ENCODE results near the gene AOPEP. TPM values are rescaled to one million over a fixed set of nuclear protein-coding genes. Genes with fewer than 3 reads are reported as not detected.

AOPEP gene
- total and polyA plus RNA-seq, 2 of the 13 experiments (the other 11 are each of a cell fraction or from before 2014, with no cell fraction given), result 22.2 to 41.6 TPM

DNA sequence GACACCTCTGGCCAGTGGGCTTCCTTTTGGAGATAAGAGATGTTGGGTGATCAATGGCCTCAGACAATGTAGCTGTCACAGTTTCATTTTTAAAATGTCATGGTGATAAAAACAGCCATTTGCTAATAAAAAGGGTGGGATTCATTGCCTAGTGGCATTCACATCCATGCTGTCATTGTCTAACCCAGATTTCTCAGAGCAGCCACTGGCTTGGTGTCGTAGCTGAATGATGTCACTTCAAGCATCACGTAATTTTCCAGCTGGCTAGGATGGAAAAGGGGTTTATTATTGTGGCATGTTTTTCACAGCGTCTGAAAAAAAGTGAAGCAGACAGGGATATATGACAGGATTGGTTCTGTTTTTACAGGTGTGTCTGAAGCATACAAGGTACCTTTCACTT, 184.7 kb downstream of the AOPEP start:
- no TSS peak for BruUV-seq (replicated peaks)
- Histone ChIP-seq H3K9ac (ENCODE audit: insufficient read depth, low read depth, low read length) (no peak overlapping the region), H3K4me3 (replicated peaks in 1 of 3; ENCODE audit: insufficient read depth in 1 of 3, low read depth in 2 of 3, low read length in 3 of 3) (no peak overlapping the region), H3K9me3 (ENCODE audit: low read length) (no peaks in the 10 kb centered on the region), H4K20me1 (ENCODE audit: insufficient read depth, low read length) (no peaks in the 10 kb centered on the region), H3K27ac (ENCODE audit: extremely low read length, insufficient read depth, low read length) (no peak overlapping the region), H3K79me2 (ENCODE audit: insufficient read depth, low read length) (no peaks in the 10 kb centered on the region), H3K4me1 (ENCODE audit: insufficient read depth, low read length) (peaks cover 74% of the 10 kb centered on the region), H3K36me3 (replicated peaks in 1 of 2; ENCODE audit: control insufficient read depth in 1 of 2, insufficient read depth in 2 of 2, low read length in 2 of 2) (no peaks in the 10 kb centered on the region), H3K4me2 (ENCODE audit: low read depth, low read length) (no peak overlapping the region), H2AFZ (ENCODE audit: low read length) (no peak overlapping the region), H3K27me3 (ENCODE audit: control insufficient read depth in 1 of 2, insufficient read depth in 2 of 2, low read length in 2 of 2) (no peaks in the 10 kb centered on the region)
- 98% methylated on average over 3 of the region's 3 CpGs for WGBS (ENCODE audit: low lambda C conversion rate)
- intact Hi-C loops (cut with micrococcal nuclease; ENCODE audit: unreplicated experiment) (no loop called here), in situ Hi-C loops (cut with HindIII; ENCODE audit: extremely low pct_ligation_motif_present, low pct_unique_long_range_greater_than_20kb) (loop anchor here (10.0 kb wide), 1 partner anchor 126 kb away; no protein-coding TSS in a partner anchor)
- no peak for FAIRE-seq
- no peak for DNase-seq (ENCODE audit: low spot score)
- ChIA-PET CTCF (ENCODE audit: low intra/inter-chr PET ratio, low total read pairs) (no interaction called here), POLR2A (no interaction called here)
- TF ChIP-seq ZNF510 (CRISPR knock-in tag; IDR thresholded peaks at IDR 0.05; ENCODE audit: low read depth) (no peak), ZNF773 (CRISPR knock-in tag; IDR thresholded peaks at IDR 0.05; ENCODE audit: borderline replicate concordance) (no peak), SIX4 (CRISPR knock-in tag; IDR thresholded peaks at IDR 0.05) (peak; percentile 40; the same call in 1 of the 2 replicates)
- ATAC-seq, result no peak

GRCh38 chr9:94911986-94912635, 185.6 kb downstream of the AOPEP start:
- in situ Hi-C loops (cut with HindIII; ENCODE audit: extremely low pct_ligation_motif_present, low pct_unique_long_range_greater_than_20kb) (loop anchor here (10.0 kb wide), 1 partner anchor 127 kb away; no protein-coding TSS in a partner anchor), intact Hi-C loops (cut with micrococcal nuclease; ENCODE audit: unreplicated experiment) (no loop called here)
- no peak for FAIRE-seq
- BruUV-seq (replicated peaks), result no TSS peak
- no peak for ATAC-seq
- no peaks in the 10 kb centered on the region for H3K9me3 ChIP-seq (ENCODE audit: low read length)
- no peak overlapping the region for H2AFZ ChIP-seq (ENCODE audit: low read length)
- no peaks in the 10 kb centered on the region for H4K20me1 ChIP-seq (ENCODE audit: insufficient read depth, low read length)
- H3K4me2 ChIP-seq (ENCODE audit: low read depth, low read length), result no peak overlapping the region
- H3K27me3 ChIP-seq (ENCODE audit: control insufficient read depth in 1 of 2, insufficient read depth in 2 of 2, low read length in 2 of 2), result no peaks in the 10 kb centered on the region
- no peak overlapping the region for H3K9ac ChIP-seq (ENCODE audit: insufficient read depth, low read depth, low read length)
- H3K36me3 ChIP-seq (replicated peaks in 1 of 2; ENCODE audit: control insufficient read depth in 1 of 2, insufficient read depth in 2 of 2, low read length in 2 of 2), result no peaks in the 10 kb centered on the region
- no peak overlapping the region for H3K27ac ChIP-seq (ENCODE audit: extremely low read length, insufficient read depth, low read length)
- no peak for DNase-seq (ENCODE audit: low spot score)
- H3K4me1 ChIP-seq (ENCODE audit: insufficient read depth, low read length), result peaks cover 71% of the 10 kb centered on the region
- no peak overlapping the region for H3K4me3 ChIP-seq (replicated peaks in 1 of 3; ENCODE audit: insufficient read depth in 1 of 3, low read depth in 2 of 3, low read length in 3 of 3)
- POLR2A ChIA-PET, result interaction anchor here (1.3 kb wide), 1 partner anchor 12 kb away, joined by 3 read pairs; no protein-coding TSS in a partner anchor
- WGBS (ENCODE audit: low lambda C conversion rate), result 97% methylated on average over 11 of the region's 11 CpGs
- no peaks in the 10 kb centered on the region for H3K79me2 ChIP-seq (ENCODE audit: insufficient read depth, low read length)
- CTCF ChIA-PET (ENCODE audit: low intra/inter-chr PET ratio, low total read pairs), result no interaction called here
- TF ChIP-seq TOPORS (CRISPR knock-in tag; IDR thresholded peaks at IDR 0.05) (no peak), ATF7-NPFF (CRISPR knock-in tag; IDR thresholded peaks at IDR 0.05; ENCODE audit: low read depth) (no peak), ZNF713 (CRISPR knock-in tag; IDR thresholded peaks at IDR 0.05) (no peak), ARID2 (CRISPR knock-in tag; IDR thresholded peaks at IDR 0.05; ENCODE audit: borderline replicate concordance) (no peak), CENPT (CRISPR knock-in tag; IDR thresholded peaks at IDR 0.05; ENCODE audit: low read depth) (no peak), FIP1L1 (IDR thresholded peaks at IDR 0.05; ENCODE audit: borderline replicate concordance, insufficient read depth, low read depth, low read length) (no peak), NCOR1 (IDR thresholded peaks at IDR 0.05; ENCODE audit: borderline replicate concordance, low read length) (no peak), SRSF1 (optimal IDR thresholded peaks at IDR 0.05; ENCODE audit: low read depth, low read length) (no peak), ZBTB37 (CRISPR knock-in tag; IDR thresholded peaks at IDR 0.05) (no peak), THAP9 (CRISPR knock-in tag; IDR thresholded peaks at IDR 0.05; ENCODE audit: borderline replicate concordance) (no peak)
